ENCODE results near the gene NSFL1C.

Gene NSFL1C

GRCh38 chr20:1397710-1398109 lies 68.9 kb downstream of the NSFL1C start:
- TF ChIP-seq EZH2phosphoT487 (conservative IDR thresholded peaks at IDR 0.05; ENCODE audit: low read length): no peak
- Histone ChIP-seq H3K27ac (ENCODE audit: low read depth, low read length) (no peak overlapping the region), H2AFZ (ENCODE audit: low read depth, low read length, severe bottlenecking) (no peak overlapping the region), H4K20me1 (ENCODE audit: low read depth, low read length) (no peaks in the 10 kb centered on the region), H3K79me2 (ENCODE audit: insufficient read depth, low read length) (peaks cover under 1% of the 10 kb centered on the region), H3K9me2 (replicated peaks; ENCODE audit: insufficient read depth, low read length) (no peaks in the 10 kb centered on the region), H3K9ac (ENCODE audit: low read length) (no peak overlapping the region), H3K4me3 (ENCODE audit: insufficient read depth, low read length, poor library complexity, severe bottlenecking) (no peak overlapping the region), H3K4me2 (ENCODE audit: low read depth, low read length, poor library complexity, severe bottlenecking) (no peak overlapping the region), H3K27me3 (ENCODE audit: low read length) (no peaks in the 10 kb centered on the region), H3K36me3 (ENCODE audit: low read length) (no peaks in the 10 kb centered on the region), H3F3A (ENCODE audit: insufficient read depth) (no peaks in the 10 kb centered on the region), H3K9me3 (ENCODE audit: insufficient read depth, low read length) (no peaks in the 10 kb centered on the region)

- Histone ChIP-seq H3K4me2 (ENCODE audit: low read depth, low read length, poor library complexity, severe bottlenecking) (no peak overlapping the region), H3K36me3 (ENCODE audit: low read length) (no peaks in the 10 kb centered on the region), H3K9me3 (ENCODE audit: insufficient read depth, low read length) (no peaks in the 10 kb centered on the region), H2AFZ (ENCODE audit: low read depth, low read length, severe bottlenecking) (no peak overlapping the region), H3K79me2 (ENCODE audit: insufficient read depth, low read length) (peaks cover 11% of the 10 kb centered on the region), H3K9me2 (replicated peaks; ENCODE audit: insufficient read depth, low read length) (no peaks in the 10 kb centered on the region), H3F3A (ENCODE audit: insufficient read depth) (no peaks in the 10 kb centered on the region), H4K20me1 (ENCODE audit: low read depth, low read length) (no peaks in the 10 kb centered on the region; the same call in 1 of the 2 replicates), H3K4me3 (ENCODE audit: insufficient read depth, low read length, poor library complexity, severe bottlenecking) (no peak overlapping the region), H3K9ac (ENCODE audit: low read length) (no peak overlapping the region), H3K27ac (ENCODE audit: low read depth, low read length) (no peak overlapping the region), H3K27me3 (ENCODE audit: low read length) (no peaks in the 10 kb centered on the region)
- TF ChIP-seq, protein P1, sequence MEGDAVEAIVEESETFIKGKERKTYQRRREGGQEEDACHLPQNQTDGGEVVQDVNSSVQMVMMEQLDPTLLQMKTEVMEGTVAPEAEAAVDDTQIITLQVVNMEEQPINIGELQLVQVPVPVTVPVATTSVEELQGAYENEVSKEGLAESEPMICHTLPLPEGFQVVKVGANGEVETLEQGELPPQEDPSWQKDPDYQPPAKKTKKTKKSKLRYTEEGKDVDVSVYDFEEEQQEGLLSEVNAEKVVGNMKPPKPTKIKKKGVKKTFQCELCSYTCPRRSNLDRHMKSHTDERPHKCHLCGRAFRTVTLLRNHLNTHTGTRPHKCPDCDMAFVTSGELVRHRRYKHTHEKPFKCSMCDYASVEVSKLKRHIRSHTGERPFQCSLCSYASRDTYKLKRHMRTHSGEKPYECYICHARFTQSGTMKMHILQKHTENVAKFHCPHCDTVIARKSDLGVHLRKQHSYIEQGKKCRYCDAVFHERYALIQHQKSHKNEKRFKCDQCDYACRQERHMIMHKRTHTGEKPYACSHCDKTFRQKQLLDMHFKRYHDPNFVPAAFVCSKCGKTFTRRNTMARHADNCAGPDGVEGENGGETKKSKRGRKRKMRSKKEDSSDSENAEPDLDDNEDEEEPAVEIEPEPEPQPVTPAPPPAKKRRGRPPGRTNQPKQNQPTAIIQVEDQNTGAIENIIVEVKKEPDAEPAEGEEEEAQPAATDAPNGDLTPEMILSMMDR (IDR thresholded peaks at IDR 0.05; ENCODE audit: insufficient read depth, low read length, poor library complexity, severe bottlenecking): no peak
- no peak for TF ChIP-seq EZH2phosphoT487 (conservative IDR thresholded peaks at IDR 0.05; ENCODE audit: low read length)
Observed at GRCh38 chr20:1396702-1397101, 69.9 kb downstream of the NSFL1C start.

DNA sequence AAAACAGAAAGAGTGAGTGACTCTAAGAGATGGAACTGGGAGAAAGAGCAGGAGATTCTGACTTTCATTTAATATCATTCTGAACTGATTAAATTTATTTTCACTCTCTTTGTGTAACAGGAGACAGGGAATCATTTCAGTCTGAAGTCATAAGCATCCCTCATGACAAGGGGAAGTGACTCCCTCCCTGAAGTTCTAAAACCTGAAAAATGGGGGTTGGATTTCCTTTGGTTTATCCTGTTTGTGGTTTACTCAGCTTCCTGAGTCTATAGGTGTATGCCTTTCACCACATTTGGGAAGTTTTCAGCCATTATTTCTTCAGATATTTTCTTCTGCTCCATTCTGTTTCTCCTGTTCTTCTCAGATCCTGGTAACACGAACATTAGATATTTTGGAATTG lies 70.4 kb downstream of the NSFL1C start:
- Histone ChIP-seq H4K20me1 (ENCODE audit: low read depth, low read length) (no peaks in the 10 kb centered on the region; the same call in 1 of the 2 replicates), H3K9ac (ENCODE audit: low read length) (no peak overlapping the region), H3K27ac (ENCODE audit: low read depth, low read length) (no peak overlapping the region), H3F3A (ENCODE audit: insufficient read depth) (no peaks in the 10 kb centered on the region), H3K4me3 (ENCODE audit: insufficient read depth, low read length, poor library complexity, severe bottlenecking) (no peak overlapping the region), H3K36me3 (ENCODE audit: low read length) (no peaks in the 10 kb centered on the region), H3K27me3 (ENCODE audit: low read length) (no peaks in the 10 kb centered on the region), H2AFZ (ENCODE audit: low read depth, low read length, severe bottlenecking) (no peak overlapping the region), H3K4me2 (ENCODE audit: low read depth, low read length, poor library complexity, severe bottlenecking) (no peak overlapping the region), H3K9me3 (ENCODE audit: insufficient read depth, low read length) (no peaks in the 10 kb centered on the region), H3K79me2 (ENCODE audit: insufficient read depth, low read length) (peaks cover 15% of the 10 kb centered on the region), H3K9me2 (replicated peaks; ENCODE audit: insufficient read depth, low read length) (no peaks in the 10 kb centered on the region)
- no peak for TF ChIP-seq EZH2phosphoT487 (conservative IDR thresholded peaks at IDR 0.05; ENCODE audit: low read length)
- TF ChIP-seq, protein P1 (IDR thresholded peaks at IDR 0.05; ENCODE audit: insufficient read depth, low read length, poor library complexity, severe bottlenecking): no peak

DNA sequence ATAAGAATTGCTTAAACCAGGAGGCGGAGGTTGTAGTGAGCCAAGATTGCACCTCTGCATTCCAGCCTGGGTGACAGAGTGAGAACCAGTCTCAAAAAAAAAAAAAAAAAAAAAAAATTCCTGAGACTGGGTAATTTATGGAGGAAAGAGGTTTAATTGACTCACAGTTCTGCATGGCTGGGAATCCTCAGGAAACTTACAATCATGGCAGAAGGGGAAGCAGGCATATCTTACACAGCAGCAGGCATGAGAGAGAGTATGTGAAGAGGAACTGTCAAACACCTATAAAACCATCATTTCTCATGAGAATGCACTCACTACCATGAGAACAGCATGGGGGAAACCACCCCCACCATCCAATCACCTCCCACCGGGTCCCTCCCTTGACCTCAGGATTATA lies 72.0 kb downstream of the NSFL1C start:
- TF ChIP-seq, protein P1 (IDR thresholded peaks at IDR 0.05; ENCODE audit: insufficient read depth, low read length, poor library complexity, severe bottlenecking): no peak

More for the DNA sequence above, 72.0 kb downstream of the NSFL1C start:
- Histone ChIP-seq H2AFZ (ENCODE audit: low read depth, low read length, severe bottlenecking) (no peak overlapping the region), H3K4me2 (ENCODE audit: low read depth, low read length, poor library complexity, severe bottlenecking) (no peak overlapping the region), H3F3A (ENCODE audit: insufficient read depth) (no peaks in the 10 kb centered on the region), H3K27me3 (ENCODE audit: low read length) (no peaks in the 10 kb centered on the region), H3K9me3 (ENCODE audit: insufficient read depth, low read length) (no peaks in the 10 kb centered on the region), H3K9me2 (replicated peaks; ENCODE audit: insufficient read depth, low read length) (no peaks in the 10 kb centered on the region), H3K9ac (ENCODE audit: low read length) (no peak overlapping the region), H3K27ac (ENCODE audit: low read depth, low read length) (no peak overlapping the region), H3K79me2 (ENCODE audit: insufficient read depth, low read length) (peaks cover 29% of the 10 kb centered on the region), H3K36me3 (ENCODE audit: low read length) (no peaks in the 10 kb centered on the region), H3K4me3 (ENCODE audit: insufficient read depth, low read length, poor library complexity, severe bottlenecking) (no peak overlapping the region), H4K20me1 (ENCODE audit: low read depth, low read length) (no peaks in the 10 kb centered on the region; the same call in 1 of the 2 replicates)

Data from SU-DHL-6 (cell line).